K562 (cell line): ENCODE results near the gene SIM2. TPM values are rescaled to one million over a fixed set of nuclear protein-coding genes. Genes with fewer than 3 reads are reported as not detected.

Experiments
- ATAC-seq: fragments of 200-7000 bp; cut with Tn5 transposase; 3 replicates; pipeline ENCODE4 v1.9.1; 2020; ENCODE audit warnings: moderate library complexity
- BruUV-seq: library from RNA; stranded (reverse); fragments of 400-500 nt; replicated peaks from 2 replicates; lab custom pipeline; 2021; lab: Mats Ljungman, UMichigan
- CTCF ChIA-PET: fragments of 300-600 bp; formaldehyde crosslinking; extraction: SDS; loops from one replicate; lab custom pipeline; 2021; ENCODE audit warnings: low intra/inter-chr PET ratio; lab: Yijun Ruan, JAX
- POLR2A ChIA-PET: fragments of 300-600, 350-650 bp; sonication (Branson Sonifier 250); formaldehyde crosslinking; extraction: SDS; loops from one replicate; lab custom pipeline; 2021; ENCODE audit warnings: antibody characterized with exemption, inconsistent platforms; lab: Yijun Ruan, JAX
- DNase-seq, 4 experiments: peaks; one replicate each; pipeline versions ENCODE4 v3.0.0 to v3.0.0-alpha.2; 2011 to 2018; ENCODE audit warnings: low spot score in 3 of 4, mixed read lengths in 3 of 4; ENCODE audit errors: extremely low read depth in 1 of 4
- FAIRE-seq: peaks from 2 replicates; lab custom pipeline; 2011; peaks lifted over from hg19 to GRCh38; lab: Jason Lieb, UNC
- H2AFZ ChIP-seq: 2 replicates; pipeline ENCODE4 v1.6.0; 2011; ENCODE audit warnings: low read depth, low read length, control low read depth, inconsistent platforms
- H3K27ac ChIP-seq: fragments of 200-600 bp; 3 replicates; pipeline ENCODE4 v1.8.0; 2011; ENCODE audit warnings: low read depth, mild to moderate bottlenecking, control low read depth, inconsistent platforms, low read length, moderate library complexity, mixed read lengths; ENCODE audit errors: extremely low read depth
- H3K27me3 ChIP-seq, 2 experiments: fragments of 300-600 bp in 1 of 2; 2 replicates in 1 of 2; 3 replicates in 1 of 2; pipeline versions ENCODE4 v1.6.0 to v1.8.0; 2011; ENCODE audit warnings: inconsistent platforms in 2 of 2, low read length in 2 of 2, mild to moderate bottlenecking in 1 of 2, mixed read lengths in 1 of 2, moderate library complexity in 1 of 2; ENCODE audit not compliant: control insufficient read depth in 2 of 2, insufficient read depth in 2 of 2
- H3K36me3 ChIP-seq: fragments of 300-600 bp; 3 replicates; pipeline ENCODE4 v1.8.0; 2011; ENCODE audit warnings: mild to moderate bottlenecking, low read length, inconsistent platforms; ENCODE audit not compliant: control insufficient read depth, insufficient read depth
- H3K4me1 ChIP-seq, 2 experiments: fragments of 200-600 bp in 1 of 2; replicated peaks in 1 of 2; 2 replicates in 1 of 2; 3 replicates in 1 of 2; pipeline versions ENCODE4 v1.5.1 to v1.8.0; 2011; ENCODE audit warnings: inconsistent platforms in 2 of 2, low read length in 2 of 2, mild to moderate bottlenecking in 1 of 2, mixed read lengths in 1 of 2, moderate library complexity in 1 of 2; ENCODE audit not compliant: control insufficient read depth in 2 of 2, insufficient read depth in 2 of 2
- H3K4me2 ChIP-seq: 2 replicates; pipeline ENCODE4 v1.6.1; 2011; ENCODE audit warnings: low read length, control low read depth, inconsistent platforms, mixed read lengths; ENCODE audit not compliant: insufficient read depth
- H3K4me3 ChIP-seq: fragments of 200-600 bp; sonication (generic), shearing (Covaris generic); 2 replicates; pipeline ENCODE4 v1.5.1; 2016; ENCODE audit warnings: control low read depth, inconsistent platforms
- H3K79me2 ChIP-seq: fragments of 200-600 bp; 3 replicates; pipeline ENCODE4 v1.8.0; 2011; ENCODE audit warnings: low read length, inconsistent platforms; ENCODE audit not compliant: control insufficient read depth, insufficient read depth
- H3K9ac ChIP-seq, 2 experiments: 2 replicates each; pipeline versions ENCODE4 v1.6.0 to v1.6.1; 2011; ENCODE audit warnings: low read depth in 2 of 2, low read length in 2 of 2, control low read depth in 1 of 2, inconsistent platforms in 1 of 2, mild to moderate bottlenecking in 1 of 2, mixed read lengths in 1 of 2; ENCODE audit not compliant: insufficient read depth in 1 of 2
- H3K9me1 ChIP-seq: one replicate; pipeline ENCODE4 v1.6.0; 2011; ENCODE audit warnings: inconsistent platforms, mild to moderate bottlenecking, low read length, moderate library complexity; ENCODE audit not compliant: control insufficient read depth, insufficient read depth
- H3K9me3 ChIP-seq: replicated peaks from 2 replicates; pipeline ENCODE4 v1.5.1; 2011; ENCODE audit warnings: low read depth, low read length, inconsistent platforms; ENCODE audit not compliant: control insufficient read depth, insufficient read depth
- H4K20me1 ChIP-seq: replicated peaks from 2 replicates; pipeline ENCODE4 v1.6.1; 2011; ENCODE audit warnings: low read length, inconsistent platforms, mixed read lengths; ENCODE audit not compliant: control insufficient read depth, insufficient read depth
- CREB5 ChIP-seq: fragments of 250-450 bp; sonication (Bioruptor Pico); IDR thresholded peaks from 2 replicates; pipeline ENCODE4 v1.5.0; 2020; ENCODE audit warnings: mild to moderate bottlenecking
- ERF ChIP-seq: fragments of 450-650 bp; formaldehyde crosslinking; IDR thresholded peaks from 2 replicates; pipeline ENCODE4 v1.4.0; 2020; ENCODE audit warnings: mild to moderate bottlenecking, mixed read lengths
- MBD2 ChIP-seq: sonication (generic); IDR thresholded peaks from 2 replicates; pipeline ENCODE4 v1.6.1; 2016; ENCODE audit warnings: low read depth, borderline replicate concordance
- MTA1 ChIP-seq: fragments of 450-650 bp; IDR thresholded peaks from 2 replicates; pipeline ENCODE4 v1.6.1; 2017; ENCODE audit warnings: borderline replicate concordance
- NKRF ChIP-seq: fragments of 450-650 bp; IDR thresholded peaks from 2 replicates; pipeline ENCODE4 v1.6.1; 2016; ENCODE audit warnings: borderline replicate concordance
- NONO ChIP-seq, 2 experiments: fragments of 200-400 bp in 1 of 2; fragments of 450-650 bp in 1 of 2; formaldehyde crosslinking in 1 of 2; IDR thresholded peaks; 2 replicates each; pipeline ENCODE4 v1.6.1; 2017; ENCODE audit warnings: low read depth in 2 of 2, mild to moderate bottlenecking in 2 of 2, moderate library complexity in 2 of 2, low read length in 1 of 2
- NR3C1 ChIP-seq: sonication (generic); formaldehyde crosslinking; IDR thresholded peaks from 2 replicates; pipeline ENCODE4 v1.8.1; 2022; ENCODE audit warnings: missing genetic modification reagents
- POLR2AphosphoS2 ChIP-seq: IDR thresholded peaks from 2 replicates; pipeline ENCODE4 v1.6.1; 2012; ENCODE audit warnings: low read length, improper control_type of control experiment
- PTRF ChIP-seq: fragments of 450-650 bp; IDR thresholded peaks from 2 replicates; pipeline ENCODE4 v1.6.1; 2016; ENCODE audit warnings: mild to moderate bottlenecking, missing genetic modification characterization, missing compliant biosample characterization
- SNAPC5 ChIP-seq: fragments of 250-450 bp; sonication (Bioruptor Pico); IDR thresholded peaks from 2 replicates; pipeline ENCODE4 v1.8.0; 2021; ENCODE audit warnings: moderate library complexity, mild to moderate bottlenecking, inconsistent platforms
- ZNF3 ChIP-seq: fragments of 250-450 bp; sonication (Bioruptor Pico); IDR thresholded peaks from 2 replicates; pipeline ENCODE4 v1.5.0; 2021; ENCODE audit warnings: mild to moderate bottlenecking, moderate library complexity
- ZNF644 ChIP-seq: fragments of 200-800 bp; sonication (Bioruptor generic); IDR thresholded peaks from 2 replicates; pipeline ENCODE4 v1.6.1; 2016; ENCODE audit warnings: low read depth, missing genetic modification characterization, missing compliant biosample characterization
- ZNF668 ChIP-seq: fragments of 250-450 bp; sonication (Bioruptor Pico); IDR thresholded peaks from 2 replicates; pipeline ENCODE4 v1.8.0; 2022; ENCODE audit warnings: mild to moderate bottlenecking, inconsistent platforms
- ZNF696 ChIP-seq: fragments of 250-450 bp; sonication (Bioruptor Pico); conservative IDR thresholded peaks from 2 replicates; pipeline ENCODE4 v1.4.0; 2020; ENCODE audit warnings: mild to moderate bottlenecking, moderate library complexity
- ZNF778 ChIP-seq: fragments of 450-650 bp; formaldehyde crosslinking; IDR thresholded peaks from 2 replicates; pipeline ENCODE4 v1.4.0; 2020; ENCODE audit warnings: mild to moderate bottlenecking, moderate library complexity
- WGBS: fragments of 100-300 bp; shearing (Covaris generic); methylation state at CpG from one replicate; pipeline ENCODE4 v1.1.6; 2016; ENCODE audit warnings: low coverage, mixed read lengths; ENCODE audit not compliant: insufficient coverage; ENCODE audit errors: missing lambda C conversion rate; 5-methylcytosine and 5-hydroxymethylcytosine counted together
- in situ Hi-C: fragments of 300-500 bp; cut with MboI; formaldehyde crosslinking; loops from 4 replicates; pipeline ENCODE4 v1.15.0; 2018; ENCODE audit warnings: inconsistent platforms, mixed read lengths
- intact Hi-C: fragments of 100-400 bp; cut with micrococcal nuclease; formaldehyde crosslinking; loops from 2 replicates; pipeline ENCODE4 v1.14.2; 2022
- polyA plus RNA-seq, 8 experiments: library from polyadenylated mRNA; depleted of rRNA in 4 of 8; stranded (reverse) in 5 of 8; unstranded in 3 of 8; fragments of >200 nt; fragmentation: Nextera tagmentation in 2 of 8; fragmentation: Illumina TruSeq in 1 of 8; extraction: Ambion mirVana in 2 of 8; extraction: Trizol in 1 of 8; gene quantifications; 2 replicates each; pipeline versions ENCODE4 v1.2.1 to v1.2.3, GENCODE V29; 2011 to 2014; ENCODE audit warnings: inconsistent platforms in 1 of 8, missing spikeins in 1 of 8
- total RNA-seq, 7 experiments: library from RNA; depleted of rRNA in 6 of 7; stranded (reverse); fragments of >200 nt in 6 of 7; fragmentation: Illumina TruSeq in 2 of 7; extraction: Trizol in 2 of 7; gene quantifications; 2 replicates each; pipeline versions ENCODE4 v1.2.1 to v1.2.3, GENCODE V29; 2011 to 2021; ENCODE audit warnings: low replicate concordance in 1 of 7
- TF ChIP-seq, protein P1 (sequence below): IDR thresholded peaks from 2 replicates; pipeline ENCODE4 v1.6.1; 2016; ENCODE audit warnings: missing genetic modification characterization, missing compliant biosample characterization
- TF ChIP-seq, protein P2 (sequence below): sonication (generic); formaldehyde crosslinking; IDR thresholded peaks from 2 replicates; pipeline ENCODE4 v1.8.0; 2022; ENCODE audit warnings: mild to moderate bottlenecking, missing genetic modification reagents

Gene SIM2
- total and polyA plus RNA-seq, 9 of the 15 experiments (the other 6 are each of a cell fraction or from before 2014, with no cell fraction given) = 0.07 to 0.11 (median 0.08) TPM; not detected in 6

DNA sequence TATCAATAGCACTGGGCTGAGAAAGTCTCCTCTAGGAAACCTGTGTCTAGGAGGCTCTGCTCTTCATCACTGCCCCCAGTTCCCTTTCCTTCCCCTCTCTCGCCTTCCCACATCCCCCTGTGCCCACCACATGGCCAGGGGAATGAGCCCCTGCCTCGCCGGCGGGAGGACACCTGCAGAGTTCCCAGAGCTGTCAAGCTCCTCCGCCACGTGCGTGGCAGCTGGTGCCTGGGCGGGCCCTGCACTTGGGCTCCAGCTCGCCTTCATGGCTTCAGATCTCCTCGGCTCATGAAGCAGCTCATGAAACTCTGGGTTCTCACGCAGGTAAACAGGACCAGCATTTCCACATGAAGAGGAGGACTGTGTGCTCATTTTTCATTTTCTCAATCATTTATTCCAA, 62.8 kb downstream of the SIM2 start:
- H3K4me1 ChIP-seq = no peaks in the 10 kb centered on the region
- H3K36me3 ChIP-seq = no peaks in the 10 kb centered on the region
- no peak overlapping the region for H2AFZ ChIP-seq
- POLR2A ChIA-PET = interaction anchor here (0.7 kb wide), 1 partner anchor 8 kb away, joined by 4 read pairs; no protein-coding TSS in a partner anchor
- no TSS peak for BruUV-seq
- in situ Hi-C loops (no loop called here), intact Hi-C loops (no loop called here)
- H3K4me3 ChIP-seq = no peak overlapping the region
- no peak overlapping the region for H3K27ac ChIP-seq
- H3K4me2 ChIP-seq = no peak overlapping the region
- H4K20me1 ChIP-seq = no peaks in the 10 kb centered on the region
- H3K79me2 ChIP-seq = no peaks in the 10 kb centered on the region
- no peaks in the 10 kb centered on the region for H3K9me3 ChIP-seq
- DNase-seq = no peak
- no peaks in the 10 kb centered on the region for H3K9me1 ChIP-seq
- ATAC-seq = no peak
- CTCF ChIA-PET = no interaction called here
- TF ChIP-seq MBD2 (no peak), ZNF3 (CRISPR knock-in tag) (no peak), ZNF778 (no peak), ZNF644 (tag) (no peak), PTRF (tag) (no peak), ERF (CRISPR knock-in tag) (no peak), ZNF696 (CRISPR knock-in tag) (no peak), POLR2AphosphoS2 (no peak), MTA1 (no peak), ZNF668 (CRISPR knock-in tag) (no peak), NONO (IDR thresholded peaks at IDR 0.05; ENCODE audit: low read depth in 2 of 2, low read length in 1 of 2) (no peak), NKRF (no peak), NR3C1 (CRISPR knock-in tag) (no peak), CREB5 (CRISPR knock-in tag) (no peak), SNAPC5 (no peak)
- TF ChIP-seq, protein P1, sequence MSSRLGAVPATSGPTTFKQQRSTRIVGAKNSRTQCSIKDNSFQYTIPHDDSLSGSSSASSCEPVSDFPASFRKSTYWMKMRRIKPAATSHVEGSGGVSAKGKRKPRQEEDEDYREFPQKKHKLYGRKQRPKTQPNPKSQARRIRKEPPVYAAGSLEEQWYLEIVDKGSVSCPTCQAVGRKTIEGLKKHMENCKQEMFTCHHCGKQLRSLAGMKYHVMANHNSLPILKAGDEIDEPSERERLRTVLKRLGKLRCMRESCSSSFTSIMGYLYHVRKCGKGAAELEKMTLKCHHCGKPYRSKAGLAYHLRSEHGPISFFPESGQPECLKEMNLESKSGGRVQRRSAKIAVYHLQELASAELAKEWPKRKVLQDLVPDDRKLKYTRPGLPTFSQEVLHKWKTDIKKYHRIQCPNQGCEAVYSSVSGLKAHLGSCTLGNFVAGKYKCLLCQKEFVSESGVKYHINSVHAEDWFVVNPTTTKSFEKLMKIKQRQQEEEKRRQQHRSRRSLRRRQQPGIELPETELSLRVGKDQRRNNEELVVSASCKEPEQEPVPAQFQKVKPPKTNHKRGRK (tag) = no peak
- TF ChIP-seq, protein P2, sequence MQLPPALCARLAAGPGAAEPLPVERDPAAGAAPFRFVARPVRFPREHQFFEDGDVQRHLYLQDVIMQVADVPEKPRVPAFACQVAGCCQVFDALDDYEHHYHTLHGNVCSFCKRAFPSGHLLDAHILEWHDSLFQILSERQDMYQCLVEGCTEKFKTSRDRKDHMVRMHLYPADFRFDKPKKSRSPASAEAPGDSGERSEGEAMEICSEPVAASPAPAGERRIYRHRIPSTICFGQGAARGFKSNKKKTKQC (CRISPR knock-in tag) = no peak
- 57% methylated on average over 11 of the region's 11 CpGs for WGBS
- no peaks in the 10 kb centered on the region for H3K27me3 ChIP-seq
- FAIRE-seq = no peak
- H3K9ac ChIP-seq = no peak overlapping the region
